HepG2 (cell line): ENCODE measurements around the gene APBA1. TPM values are rescaled to one million over a fixed set of nuclear protein-coding genes. Genes with fewer than 3 reads are reported as not detected.

Source experiments
- ATAC-seq: fragments of 200-7000 bp; cut with Tn5 transposase; 3 replicates; pipeline ENCODE4 v1.9.1; 2020; ENCODE audit warnings: mild to moderate bottlenecking, moderate library complexity
- BruUV-seq: library from RNA; stranded (reverse); fragments of 400-500 nt; replicated peaks from 2 replicates; lab custom pipeline; 2021; lab: Mats Ljungman, UMichigan
- CTCF ChIA-PET: fragments of 300-600 bp; formaldehyde crosslinking; extraction: SDS; loops from one replicate; lab custom pipeline; 2021; ENCODE audit warnings: low total read pairs, inconsistent platforms, low intra/inter-chr PET ratio; lab: Yijun Ruan, JAX
- POLR2A ChIA-PET: fragments of 350-600 bp; sonication (Branson Sonifier 250); formaldehyde crosslinking; loops from one replicate; lab custom pipeline; 2020; ENCODE audit warnings: antibody characterized with exemption, inconsistent platforms; lab: Yijun Ruan, JAX
- DNase-seq: peaks from one replicate; pipeline ENCODE4 v3.0.0-alpha.2; 2015; ENCODE audit warnings: low spot score
- FAIRE-seq: peaks from 3 replicates; lab custom pipeline; 2011; peaks lifted over from hg19 to GRCh38; lab: Jason Lieb, UNC
- H2AFZ ChIP-seq: one replicate; pipeline ENCODE4 v1.6.1; 2011; ENCODE audit warnings: low read length, inconsistent platforms
- H3K27ac ChIP-seq: fragments of 300-600 bp; 3 replicates; pipeline ENCODE4 v1.8.0; 2011; ENCODE audit warnings: mixed run types, mild to moderate bottlenecking, mixed read lengths, low read length, inconsistent platforms; ENCODE audit not compliant: insufficient read depth; ENCODE audit errors: extremely low read length
- H3K27me3 ChIP-seq, 2 experiments: fragments of 200-600 bp in 1 of 2; 2 replicates in 1 of 2; 3 replicates in 1 of 2; pipeline versions ENCODE4 v1.6.0 to v1.8.0; 2011; ENCODE audit warnings: low read length in 2 of 2, mild to moderate bottlenecking in 2 of 2, moderate library complexity in 2 of 2, inconsistent platforms in 1 of 2; ENCODE audit not compliant: insufficient read depth in 2 of 2, control insufficient read depth in 1 of 2
- H3K36me3 ChIP-seq, 2 experiments: fragments of 200-600 bp in 1 of 2; replicated peaks in 1 of 2; 2 replicates in 1 of 2; 3 replicates in 1 of 2; pipeline versions ENCODE4 v1.5.1 to v1.8.0; 2011; ENCODE audit warnings: low read length in 2 of 2, inconsistent platforms in 1 of 2; ENCODE audit not compliant: insufficient read depth in 2 of 2, control insufficient read depth in 1 of 2
- H3K4me1 ChIP-seq: 2 replicates; pipeline ENCODE4 v1.5.1; 2012; ENCODE audit warnings: low read length, inconsistent platforms; ENCODE audit not compliant: insufficient read depth
- H3K4me2 ChIP-seq: 2 replicates; pipeline ENCODE4 v1.6.0; 2011; ENCODE audit warnings: low read depth, low read length, inconsistent platforms
- H3K4me3 ChIP-seq, 3 experiments: fragments of 200-600 bp in 1 of 3; sonication (generic), shearing (Covaris generic) in 1 of 3; replicated peaks in 1 of 3; 2 replicates each; pipeline ENCODE4 v1.5.1; 2011 to 2016; ENCODE audit warnings: low read length in 3 of 3, inconsistent platforms in 2 of 3, low read depth in 2 of 3, mild to moderate bottlenecking in 2 of 3, control low read depth in 1 of 3, mixed read lengths in 1 of 3; ENCODE audit not compliant: insufficient read depth in 1 of 3
- H3K79me2 ChIP-seq: one replicate; pipeline ENCODE4 v1.6.1; 2011; ENCODE audit warnings: low read length, inconsistent platforms; ENCODE audit not compliant: insufficient read depth
- H3K9ac ChIP-seq: 2 replicates; pipeline ENCODE4 v1.6.0; 2011; ENCODE audit warnings: mild to moderate bottlenecking, low read depth, low read length, inconsistent platforms; ENCODE audit not compliant: insufficient read depth
- H3K9me3 ChIP-seq: 2 replicates; pipeline ENCODE4 v1.5.1; 2012; ENCODE audit warnings: mild to moderate bottlenecking, low read length
- H4K20me1 ChIP-seq: 2 replicates; pipeline ENCODE4 v1.6.0; 2011; ENCODE audit warnings: inconsistent platforms, mild to moderate bottlenecking, low read length, moderate library complexity; ENCODE audit not compliant: insufficient read depth
- CBX2 ChIP-seq, 2 experiments: fragments of 200-600 bp in 1 of 2; sonication (generic); formaldehyde crosslinking in 1 of 2; IDR thresholded peaks; 2 replicates each; pipeline versions ENCODE4 v1.7.0 to v1.8.1; 2018 to 2022; ENCODE audit warnings: low read depth in 2 of 2, low read length in 1 of 2, mild to moderate bottlenecking in 1 of 2, missing genetic modification reagents in 1 of 2
- ZBTB7B ChIP-seq: sonication (generic); formaldehyde crosslinking; IDR thresholded peaks from 2 replicates; pipeline ENCODE4 v1.4.0; 2020; ENCODE audit warnings: missing genetic modification reagents
- ZNF142 ChIP-seq: sonication (generic); formaldehyde crosslinking; IDR thresholded peaks from 2 replicates; pipeline ENCODE4 v1.4.0; 2020; ENCODE audit warnings: missing genetic modification reagents
- ZNF512B ChIP-seq: sonication (generic); formaldehyde crosslinking; IDR thresholded peaks from 2 replicates; pipeline ENCODE4 v1.5.1; 2020; ENCODE audit warnings: missing genetic modification reagents, mild to moderate bottlenecking, borderline replicate concordance
- ZNF615 ChIP-seq: sonication (generic); formaldehyde crosslinking; IDR thresholded peaks from 2 replicates; pipeline ENCODE4 v1.5.0; 2020; ENCODE audit warnings: mild to moderate bottlenecking, missing genetic modification reagents, borderline replicate concordance
- ZNF777 ChIP-seq: sonication (generic); formaldehyde crosslinking; IDR thresholded peaks from 2 replicates; pipeline ENCODE4 v1.4.0; 2020; ENCODE audit warnings: missing genetic modification reagents
- WGBS: methylation state at CpG from one replicate; pipeline ENCODE4 v1.1.6; 2017; ENCODE audit warnings: low lambda C conversion rate; 5-methylcytosine and 5-hydroxymethylcytosine counted together
- in situ Hi-C: cut with HindIII; loops from 2 replicates; pipeline ENCODE4 v1.10.0; 2017; ENCODE audit warnings: low pct_unique_long_range_greater_than_20kb; ENCODE audit not compliant: extremely low pct_ligation_motif_present
- intact Hi-C: fragments of 100-400 bp; cut with micrococcal nuclease; formaldehyde crosslinking; loops from one replicate; pipeline ENCODE4 v1.10.0; 2022; ENCODE audit not compliant: unreplicated experiment
- polyA plus RNA-seq, 8 experiments: library from polyadenylated mRNA; depleted of rRNA in 3 of 8; stranded (reverse) in 7 of 8; unstranded in 1 of 8; fragments of >200 nt; fragmentation: Illumina TruSeq in 4 of 8; extraction: Trizol in 4 of 8; gene quantifications; 2 replicates each; pipeline versions ENCODE4 v1.2.1 to v1.2.3, GENCODE V29; 2011 to 2016; ENCODE audit warnings: low read depth in 4 of 8, missing spikeins in 1 of 8, mixed read lengths in 1 of 8; ENCODE audit not compliant: insufficient read depth in 1 of 8
- total RNA-seq, 5 experiments: library from RNA; depleted of rRNA; stranded (reverse); fragments of >200 nt; fragmentation: Illumina TruSeq; extraction: Trizol; gene quantifications; 2 replicates each; pipeline ENCODE4 v1.2.3, GENCODE V29; 2016; ENCODE audit warnings: low read depth in 1 of 5
- TF ChIP-seq, protein P1 (sequence below): sonication (generic); formaldehyde crosslinking; IDR thresholded peaks from 2 replicates; pipeline ENCODE4 v1.9.0; 2021; ENCODE audit warnings: mild to moderate bottlenecking, missing genetic modification reagents

The APBA1 gene
- total and polyA plus RNA-seq, 2 of the 13 experiments (the other 11 are each of a cell fraction or from before 2014, with no cell fraction given) = 0.15 TPM; not detected in 1

- Histone ChIP-seq H4K20me1 (no peaks in the 10 kb centered on the region), H3K27ac (no peak overlapping the region), H3K79me2 (no peaks in the 10 kb centered on the region), H3K4me3 (no peak overlapping the region), H3K27me3 (no peaks in the 10 kb centered on the region), H3K4me2 (no peak overlapping the region), H3K9ac (no peak overlapping the region), H3K36me3 (no peaks in the 10 kb centered on the region), H3K4me1 (no peaks in the 10 kb centered on the region), H2AFZ (no peak overlapping the region), H3K9me3 (no peaks in the 10 kb centered on the region)
- DNase-seq (no peak), ATAC-seq (no peak), FAIRE-seq (no peak)
- ChIA-PET POLR2A (no interaction called here), CTCF (no interaction called here)
- in situ Hi-C loops (no loop called here), intact Hi-C loops (no loop called here)
- 6% methylated on average over 4 of the region's 4 CpGs for WGBS
- no TSS peak for BruUV-seq
- TF ChIP-seq ZBTB7B (CRISPR knock-in tag) = no peak
- TF ChIP-seq ZNF615 (CRISPR knock-in tag) = no peak
- TF ChIP-seq, protein P1, sequence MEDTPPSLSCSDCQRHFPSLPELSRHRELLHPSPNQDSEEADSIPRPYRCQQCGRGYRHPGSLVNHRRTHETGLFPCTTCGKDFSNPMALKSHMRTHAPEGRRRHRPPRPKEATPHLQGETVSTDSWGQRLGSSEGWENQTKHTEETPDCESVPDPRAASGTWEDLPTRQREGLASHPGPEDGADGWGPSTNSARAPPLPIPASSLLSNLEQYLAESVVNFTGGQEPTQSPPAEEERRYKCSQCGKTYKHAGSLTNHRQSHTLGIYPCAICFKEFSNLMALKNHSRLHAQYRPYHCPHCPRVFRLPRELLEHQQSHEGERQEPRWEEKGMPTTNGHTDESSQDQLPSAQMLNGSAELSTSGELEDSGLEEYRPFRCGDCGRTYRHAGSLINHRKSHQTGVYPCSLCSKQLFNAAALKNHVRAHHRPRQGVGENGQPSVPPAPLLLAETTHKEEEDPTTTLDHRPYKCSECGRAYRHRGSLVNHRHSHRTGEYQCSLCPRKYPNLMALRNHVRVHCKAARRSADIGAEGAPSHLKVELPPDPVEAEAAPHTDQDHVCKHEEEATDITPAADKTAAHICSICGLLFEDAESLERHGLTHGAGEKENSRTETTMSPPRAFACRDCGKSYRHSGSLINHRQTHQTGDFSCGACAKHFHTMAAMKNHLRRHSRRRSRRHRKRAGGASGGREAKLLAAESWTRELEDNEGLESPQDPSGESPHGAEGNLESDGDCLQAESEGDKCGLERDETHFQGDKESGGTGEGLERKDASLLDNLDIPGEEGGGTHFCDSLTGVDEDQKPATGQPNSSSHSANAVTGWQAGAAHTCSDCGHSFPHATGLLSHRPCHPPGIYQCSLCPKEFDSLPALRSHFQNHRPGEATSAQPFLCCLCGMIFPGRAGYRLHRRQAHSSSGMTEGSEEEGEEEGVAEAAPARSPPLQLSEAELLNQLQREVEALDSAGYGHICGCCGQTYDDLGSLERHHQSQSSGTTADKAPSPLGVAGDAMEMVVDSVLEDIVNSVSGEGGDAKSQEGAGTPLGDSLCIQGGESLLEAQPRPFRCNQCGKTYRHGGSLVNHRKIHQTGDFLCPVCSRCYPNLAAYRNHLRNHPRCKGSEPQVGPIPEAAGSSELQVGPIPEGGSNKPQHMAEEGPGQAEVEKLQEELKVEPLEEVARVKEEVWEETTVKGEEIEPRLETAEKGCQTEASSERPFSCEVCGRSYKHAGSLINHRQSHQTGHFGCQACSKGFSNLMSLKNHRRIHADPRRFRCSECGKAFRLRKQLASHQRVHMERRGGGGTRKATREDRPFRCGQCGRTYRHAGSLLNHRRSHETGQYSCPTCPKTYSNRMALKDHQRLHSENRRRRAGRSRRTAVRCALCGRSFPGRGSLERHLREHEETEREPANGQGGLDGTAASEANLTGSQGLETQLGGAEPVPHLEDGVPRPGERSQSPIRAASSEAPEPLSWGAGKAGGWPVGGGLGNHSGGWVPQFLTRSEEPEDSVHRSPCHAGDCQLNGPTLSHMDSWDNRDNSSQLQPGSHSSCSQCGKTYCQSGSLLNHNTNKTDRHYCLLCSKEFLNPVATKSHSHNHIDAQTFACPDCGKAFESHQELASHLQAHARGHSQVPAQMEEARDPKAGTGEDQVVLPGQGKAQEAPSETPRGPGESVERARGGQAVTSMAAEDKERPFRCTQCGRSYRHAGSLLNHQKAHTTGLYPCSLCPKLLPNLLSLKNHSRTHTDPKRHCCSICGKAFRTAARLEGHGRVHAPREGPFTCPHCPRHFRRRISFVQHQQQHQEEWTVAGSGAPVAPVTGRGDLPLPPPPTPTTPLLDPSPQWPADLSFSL (CRISPR knock-in tag) = no peak
- no peak for TF ChIP-seq ZNF512B (CRISPR knock-in tag)
- TF ChIP-seq ZNF142 (CRISPR knock-in tag) = no peak
- TF ChIP-seq ZNF777 = no peak
- no peak for TF ChIP-seq CBX2 (IDR thresholded peaks at IDR 0.05; ENCODE audit: low read depth, low read length)
- TF ChIP-seq CBX2 (CRISPR knock-in tag; IDR thresholded peaks at IDR 0.05; ENCODE audit: low read depth) = no peak
Measured at GRCh38 chr9:69605406-69605805, 66.8 kb downstream of the APBA1 start.
